Measurements from ENCODE around the gene CSNK1E.

The CSNK1E gene

GRCh38 chr22:38316364-38317121 is 690 bp downstream of the CSNK1E start:
- no peak for TF ChIP-seq CTCF (IDR thresholded peaks at IDR 0.05; ENCODE audit: control extremely low read depth, extremely low read depth, low read depth, missing control alignments)
- ChIA-PET POLR2A (interaction anchor here (1.3 kb wide), 1 partner anchor 10 kb away, joined by 4 read pairs; no protein-coding TSS in a partner anchor), CTCF (no interaction called here)
- DNase-seq (ENCODE audit: extremely low spot score) = peak; percentile 64

- TF ChIP-seq CTCF (IDR thresholded peaks at IDR 0.05; ENCODE audit: control extremely low read depth, extremely low read depth, low read depth, missing control alignments) = no peak
- no peak for DNase-seq (ENCODE audit: extremely low spot score)
- POLR2A ChIA-PET = interaction anchor here (1.3 kb wide), 1 partner anchor 10 kb away, joined by 4 read pairs; no protein-coding TSS in a partner anchor
These were observed 1.3 kb downstream of the CSNK1E start for GRCh38 chr22:38315823-38316363.

GRCh38 chr22:38314933-38315822 is 2.1 kb downstream of the CSNK1E start:
- no peak for TF ChIP-seq CTCF (IDR thresholded peaks at IDR 0.05; ENCODE audit: control extremely low read depth, extremely low read depth, low read depth, missing control alignments)
- CTCF ChIA-PET = interaction anchor here (1.2 to 1.3 kb wide), 3 partner anchors 10 to 263 kb away, joined by 3 to 4 read pairs (median 3); no protein-coding TSS in a partner anchor
- DNase-seq (ENCODE audit: extremely low spot score) = no peak
- POLR2A ChIA-PET = interaction anchor here (0.6 to 1.3 kb wide), 2 partner anchors 9 to 1190 kb away, joined by 4 read pairs; no protein-coding TSS in a partner anchor

More at GRCh38 chr22:38315823-38316363, 1.3 kb downstream of the CSNK1E start:
- CTCF ChIA-PET = no interaction called here

GRCh38 chr22:38314051-38314932 is 2.9 kb downstream of the CSNK1E start:
- no peak for DNase-seq (ENCODE audit: extremely low spot score)
- no peak for TF ChIP-seq CTCF (IDR thresholded peaks at IDR 0.05; ENCODE audit: control extremely low read depth, extremely low read depth, low read depth, missing control alignments)
- ChIA-PET CTCF (interaction anchor here (1.2 to 1.3 kb wide), 3 partner anchors 9 to 262 kb away, joined by 3 to 4 read pairs (median 3); no protein-coding TSS in a partner anchor), POLR2A (interaction anchor here (0.6 kb wide), 1 partner anchor 1189 kb away, joined by 4 read pairs; no protein-coding TSS in a partner anchor)

GRCh38 chr22:38313384-38313955 is 3.8 kb downstream of the CSNK1E start:
- TF ChIP-seq CTCF (IDR thresholded peaks at IDR 0.05; ENCODE audit: control extremely low read depth, extremely low read depth, low read depth, missing control alignments) = no peak
- CTCF ChIA-PET = interaction anchor here (0.8 to 1.3 kb wide), 3 partner anchors 8 to 261 kb away, joined by 3 to 4 read pairs (median 3); no protein-coding TSS in a partner anchor
- no peak for DNase-seq (ENCODE audit: extremely low spot score)
- POLR2A ChIA-PET = interaction anchor here (0.9 kb wide), 1 partner anchor 53 kb away, joined by 3 read pairs; no protein-coding TSS in a partner anchor
